ENCODE measurements around the gene ITPRIP. TPM values are rescaled to one million over a fixed set of nuclear protein-coding genes. Genes with fewer than 3 reads are reported as not detected.
A peak's percentile ranks its signal among the peaks of the same experiment; 100 is the strongest.

The ITPRIP gene
- total RNA-seq, 2 donors from 2014 or later, result 55.6 to 59.2 TPM

DNA sequence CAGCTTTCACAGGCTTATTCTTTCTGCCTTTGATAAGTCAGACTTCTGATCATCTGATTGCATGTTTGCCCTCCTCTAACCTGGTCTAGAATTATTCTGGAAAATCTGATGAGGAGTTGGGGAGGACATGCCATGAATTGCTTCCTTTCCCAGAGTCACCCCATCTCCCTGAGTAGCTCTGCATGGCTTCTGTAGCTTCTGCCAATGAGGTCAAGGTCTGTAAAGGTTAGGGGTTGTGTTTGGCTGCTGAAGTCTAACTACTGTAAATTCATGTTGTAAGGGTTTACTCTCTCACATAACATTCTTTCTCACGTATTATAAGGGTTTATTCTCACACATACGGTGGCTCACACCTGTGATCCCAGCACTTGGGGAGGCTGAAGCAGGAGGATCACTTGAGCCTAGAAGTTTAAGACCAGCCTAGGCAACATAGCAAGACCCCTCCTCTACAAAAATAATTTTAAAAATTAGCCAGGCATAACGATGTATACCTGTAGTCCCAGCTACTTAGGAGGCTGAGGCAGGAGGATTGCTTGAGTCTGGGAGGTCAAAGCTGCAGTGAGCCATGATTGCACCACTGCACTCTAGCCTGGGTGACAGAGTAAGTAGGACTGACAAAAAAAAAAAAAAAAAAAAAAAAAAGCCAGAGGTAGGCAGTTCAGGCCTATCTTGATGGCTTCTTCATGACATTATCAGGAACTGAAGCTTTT lies 58.6 kb downstream of the ITPRIP start:
- no peak overlapping the region for H3K27ac ChIP-seq
- H3K4me3 ChIP-seq, result no peak overlapping the region
- DNase-seq (ENCODE audit: low spot score) (no peak), ATAC-seq (ENCODE audit: insufficient number of reproducible peaks, low FRiP score, low read depth) (no peak)
- TF ChIP-seq, protein P1, sequence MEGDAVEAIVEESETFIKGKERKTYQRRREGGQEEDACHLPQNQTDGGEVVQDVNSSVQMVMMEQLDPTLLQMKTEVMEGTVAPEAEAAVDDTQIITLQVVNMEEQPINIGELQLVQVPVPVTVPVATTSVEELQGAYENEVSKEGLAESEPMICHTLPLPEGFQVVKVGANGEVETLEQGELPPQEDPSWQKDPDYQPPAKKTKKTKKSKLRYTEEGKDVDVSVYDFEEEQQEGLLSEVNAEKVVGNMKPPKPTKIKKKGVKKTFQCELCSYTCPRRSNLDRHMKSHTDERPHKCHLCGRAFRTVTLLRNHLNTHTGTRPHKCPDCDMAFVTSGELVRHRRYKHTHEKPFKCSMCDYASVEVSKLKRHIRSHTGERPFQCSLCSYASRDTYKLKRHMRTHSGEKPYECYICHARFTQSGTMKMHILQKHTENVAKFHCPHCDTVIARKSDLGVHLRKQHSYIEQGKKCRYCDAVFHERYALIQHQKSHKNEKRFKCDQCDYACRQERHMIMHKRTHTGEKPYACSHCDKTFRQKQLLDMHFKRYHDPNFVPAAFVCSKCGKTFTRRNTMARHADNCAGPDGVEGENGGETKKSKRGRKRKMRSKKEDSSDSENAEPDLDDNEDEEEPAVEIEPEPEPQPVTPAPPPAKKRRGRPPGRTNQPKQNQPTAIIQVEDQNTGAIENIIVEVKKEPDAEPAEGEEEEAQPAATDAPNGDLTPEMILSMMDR (IDR thresholded peaks at IDR 0.05), result no peak
- peaks cover 0 to 3% of the 10 kb centered on the region in 2 donors for H3K4me1 ChIP-seq (ENCODE audit: control insufficient read depth in 1 of 2, low read depth in 2 of 2)
- H3K9me3 ChIP-seq, result no peaks in the 10 kb centered on the region
- H3K27me3 ChIP-seq (replicated peaks; ENCODE audit: insufficient read depth), result no peaks in the 10 kb centered on the region
- H3K36me3 ChIP-seq, result no peaks in the 10 kb centered on the region

DNA sequence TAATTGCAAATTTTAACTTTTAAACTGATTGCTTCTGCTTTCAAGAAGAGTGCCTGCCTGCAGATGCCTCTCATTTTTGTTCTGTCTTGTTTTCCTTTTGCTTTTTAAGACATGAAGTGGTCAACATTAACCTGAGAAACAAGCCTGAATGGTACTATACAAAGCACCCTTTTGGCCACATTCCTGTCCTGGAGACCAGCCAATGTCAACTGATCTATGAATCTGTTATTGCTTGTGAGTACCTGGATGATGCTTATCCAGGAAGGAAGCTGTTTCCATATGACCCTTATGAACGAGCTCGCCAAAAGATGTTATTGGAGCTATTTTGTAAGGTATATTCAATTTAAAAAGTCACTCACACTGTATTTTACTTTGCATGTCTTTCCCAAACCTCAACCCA lies 60.5 kb downstream of the ITPRIP start:
- Histone ChIP-seq H3K27ac (no peak overlapping the region), H3K27me3 (replicated peaks; ENCODE audit: insufficient read depth) (no peaks in the 10 kb centered on the region), H3K36me3 (no peaks in the 10 kb centered on the region), H3K4me3 (no peak overlapping the region), H3K4me1 (ENCODE audit: control insufficient read depth in 1 of 2, low read depth in 2 of 2) (peaks cover 0 to 7% of the 10 kb centered on the region in 2 donors), H3K9me3 (no peaks in the 10 kb centered on the region)
- TF ChIP-seq, protein P1 (IDR thresholded peaks at IDR 0.05), result no peak
- ATAC-seq (ENCODE audit: insufficient number of reproducible peaks, low FRiP score, low read depth), result no peak
- DNase-seq (ENCODE audit: low spot score), result no peak

- TF ChIP-seq, protein P1 (IDR thresholded peaks at IDR 0.05), result no peak
- Histone ChIP-seq H3K4me1 (ENCODE audit: control insufficient read depth in 1 of 2, low read depth in 2 of 2) (peaks cover 0 to 7% of the 10 kb centered on the region in 2 donors), H3K27ac (no peak overlapping the region), H3K4me3 (no peak overlapping the region), H3K36me3 (no peaks in the 10 kb centered on the region), H3K27me3 (replicated peaks; ENCODE audit: insufficient read depth) (no peaks in the 10 kb centered on the region), H3K9me3 (no peaks in the 10 kb centered on the region)
- DNase-seq (ENCODE audit: low spot score), result no peak
- ATAC-seq (ENCODE audit: insufficient number of reproducible peaks, low FRiP score, low read depth), result no peak
Observed at GRCh38 chr10:104276192-104276591, 62.1 kb downstream of the ITPRIP start.

DNA sequence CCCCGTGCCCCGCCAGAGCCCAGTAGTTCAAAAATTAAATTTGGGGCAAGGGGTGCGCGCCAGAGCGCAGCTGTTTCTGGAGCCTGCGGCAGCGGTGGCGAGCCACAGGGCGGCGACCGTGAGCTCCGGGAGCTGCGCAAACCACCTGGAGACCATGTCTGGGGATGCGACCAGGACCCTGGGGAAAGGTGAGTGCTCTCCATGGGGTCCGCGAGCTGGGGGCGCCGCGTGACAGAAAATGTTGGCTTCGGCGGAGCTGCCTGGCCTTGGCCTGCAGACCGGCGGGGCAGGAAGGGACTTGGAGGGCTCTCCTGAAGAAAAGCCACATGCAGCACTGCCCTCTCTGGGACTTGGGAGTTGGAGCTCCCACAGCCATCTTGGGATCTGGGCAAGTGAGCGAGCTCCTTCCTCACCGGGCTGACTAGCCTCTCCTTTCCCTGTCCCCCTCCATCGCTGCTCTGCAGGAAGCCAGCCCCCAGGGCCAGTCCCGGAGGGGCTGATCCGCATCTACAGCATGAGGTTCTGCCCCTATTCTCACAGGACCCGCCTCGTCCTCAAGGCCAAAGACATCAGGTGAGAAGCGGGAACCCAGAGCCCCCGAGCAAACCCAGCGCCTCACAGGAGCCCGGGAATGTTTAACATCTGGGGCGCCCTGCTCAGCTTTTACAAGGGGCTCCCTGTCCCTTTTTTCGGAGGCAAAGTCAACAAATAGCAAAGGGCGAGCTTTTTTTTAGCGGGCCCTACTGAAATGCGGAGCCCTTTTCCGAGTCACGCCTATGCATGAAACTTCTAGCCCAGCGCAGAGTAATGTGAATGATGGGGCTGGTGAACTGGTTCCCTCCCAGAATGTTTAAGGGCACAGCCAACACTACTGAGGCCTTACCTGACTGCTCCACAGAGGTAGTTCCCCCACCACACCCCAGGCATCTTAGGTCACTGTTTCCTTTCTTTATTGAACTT lies 63.2 kb downstream of the ITPRIP start:
- ATAC-seq (ENCODE audit: insufficient number of reproducible peaks, low FRiP score, low read depth) (no peak), DNase-seq (ENCODE audit: low spot score) (no peak)
- TF ChIP-seq, protein P1 (IDR thresholded peaks at IDR 0.05), result peak; percentile 82

More for the DNA sequence above, 63.2 kb downstream of the ITPRIP start:
- Histone ChIP-seq H3K27ac (no peak overlapping the region), H3K4me3 (peak overlapping the region; percentile 57), H3K4me1 (ENCODE audit: control insufficient read depth in 1 of 2, low read depth in 2 of 2) (peaks cover 0 to 7% of the 10 kb centered on the region in 2 donors), H3K36me3 (no peaks in the 10 kb centered on the region), H3K27me3 (replicated peaks; ENCODE audit: insufficient read depth) (no peaks in the 10 kb centered on the region), H3K9me3 (no peaks in the 10 kb centered on the region)
